ENCODE data around the gene PLCB3. TPM values are rescaled to one million over a fixed set of nuclear protein-coding genes. Genes with fewer than 3 reads are reported as not detected.
A peak's percentile ranks its signal among the peaks of the same experiment; 100 is the strongest.

PLCB3 gene
- total and polyA plus RNA-seq, 2 of the 13 experiments (the other 11 are each of a cell fraction or from before 2014, with no cell fraction given): 7.5 to 13.8 TPM

- TF ChIP-seq ZNF770 (CRISPR knock-in tag; IDR thresholded peaks at IDR 0.05) (no peak), ZNF577 (CRISPR knock-in tag; IDR thresholded peaks at IDR 0.05; ENCODE audit: borderline replicate concordance, low read depth) (no peak), ZNF292 (CRISPR knock-in tag; IDR thresholded peaks at IDR 0.05; ENCODE audit: borderline replicate concordance, low read depth) (no peak), ZNF230 (CRISPR knock-in tag; IDR thresholded peaks at IDR 0.05) (peak; percentile 56; the same call in 1 of the 2 replicates), ZNF282 (IDR thresholded peaks at IDR 0.05; ENCODE audit: partially characterized antibody) (no peak), ZNF142 (CRISPR knock-in tag; IDR thresholded peaks at IDR 0.05) (peak; percentile 88), SMAD9 (CRISPR knock-in tag; IDR thresholded peaks at IDR 0.05) (peak; percentile 82), IKZF5 (CRISPR knock-in tag; IDR thresholded peaks at IDR 0.05) (no peak), CSRNP2 (CRISPR knock-in tag; conservative IDR thresholded peaks at IDR 0.05; ENCODE audit: low read depth) (no peak), ATF6 (CRISPR knock-in tag; conservative IDR thresholded peaks at IDR 0.05) (no peak), ZFX (CRISPR knock-in tag; IDR thresholded peaks at IDR 0.05; ENCODE audit: low read depth) (peak; percentile 69; the same call in 1 of the 2 replicates), TSC22D2 (CRISPR knock-in tag; IDR thresholded peaks at IDR 0.05; ENCODE audit: borderline replicate concordance) (no peak), EHMT2 (IDR thresholded peaks at IDR 0.05; ENCODE audit: borderline replicate concordance, low read depth, low read length) (no peak), ZNF350 (CRISPR knock-in tag; IDR thresholded peaks at IDR 0.05; ENCODE audit: borderline replicate concordance, low read depth) (peak; percentile 67; the same call in 1 of the 2 replicates), NCOA1 (CRISPR knock-in tag; IDR thresholded peaks at IDR 0.05) (no peak; the same call in 1 of the 2 replicates)
Observed at GRCh38 chr11:64240435-64241240, 10.7 kb upstream of the PLCB3 start, which contains the start of gene FKBP2 (continued).
